ENCODE results near the gene LEF1. TPM values are rescaled to one million over a fixed set of nuclear protein-coding genes. Genes with fewer than 3 reads are reported as not detected.

The LEF1 gene
- total and polyA plus RNA-seq, 2 of the 8 experiments (the other 6 are each of a cell fraction or from before 2014, with no cell fraction given) = 2.6 to 5.2 TPM

- TF ChIP-seq EZH2 (IDR thresholded peaks at IDR 0.05; ENCODE audit: low read depth, low read length, severe bottlenecking) (no peak), EGR1 (IDR thresholded peaks at IDR 0.05; ENCODE audit: borderline replicate concordance, low read depth, low read length) (no peak), ASH2L (IDR thresholded peaks at IDR 0.05; ENCODE audit: low read length) (no peak)
Observed at GRCh38 chr4:108060164-108060563, 108.6 kb downstream of the LEF1 start (continued).

All from H1 (cell line).